ENCODE measurements around the gene STX12.

- no peak for TF ChIP-seq EZH2 (IDR thresholded peaks at IDR 0.05)
- TF ChIP-seq EZH2phosphoT487 (IDR thresholded peaks at IDR 0.05), result no peak
- peak; percentile 52 for TF ChIP-seq CTCF (IDR thresholded peaks at IDR 0.05)
Observed at GRCh38 chr1:27725374-27726172, 47.4 kb upstream of the STX12 start, which contains the start of gene FAM76A.
